Neutrophil (primary cell): Measurements from ENCODE around the gene HMGN3.

Experiments
- H3K27ac ChIP-seq: fragments of 200-600 bp; sonication (generic); 2 replicates; pipeline ENCODE4 v1.5.1; 2016; ENCODE audit warnings: mild to moderate bottlenecking, moderate library complexity
- H3K27me3 ChIP-seq: fragments of 200-600 bp; sonication (generic); 2 replicates; pipeline ENCODE4 v1.6.0; 2016; ENCODE audit warnings: mild to moderate bottlenecking
- H3K36me3 ChIP-seq: fragments of 200-600 bp; sonication (generic); 2 replicates; pipeline ENCODE4 v1.5.1; 2017
- H3K4me1 ChIP-seq, 2 experiments: fragments of 200-600 bp in 1 of 2; sonication (generic) in 1 of 2; 1 replicate in 1 of 2; 2 replicates in 1 of 2; pipeline versions ENCODE4 v1.5.1 to v1.6.1; 2013 to 2016; ENCODE audit warnings: low read depth in 1 of 2, low read length in 1 of 2, mild to moderate bottlenecking in 1 of 2, moderate library complexity in 1 of 2; ENCODE audit not compliant: control insufficient read depth in 1 of 2, insufficient read depth in 1 of 2
- H3K4me3 ChIP-seq, 2 experiments: fragments of 200-600 bp in 1 of 2; sonication (generic) in 1 of 2; 1 replicate in 1 of 2; 2 replicates in 1 of 2; pipeline ENCODE4 v1.5.1; 2013 to 2016; ENCODE audit warnings: low read depth in 1 of 2, low read length in 1 of 2, mild to moderate bottlenecking in 1 of 2, moderate library complexity in 1 of 2
- H3K9me3 ChIP-seq: fragments of 200-600 bp; sonication (generic); 2 replicates; pipeline ENCODE4 v1.5.1; 2016
- TF ChIP-seq, protein P1 (sequence below): fragments of 200-600 bp; sonication (generic); IDR thresholded peaks from 2 replicates; pipeline ENCODE4 v1.5.1; 2016; ENCODE audit warnings: antibody characterized with exemption

HMGN3 gene

DNA sequence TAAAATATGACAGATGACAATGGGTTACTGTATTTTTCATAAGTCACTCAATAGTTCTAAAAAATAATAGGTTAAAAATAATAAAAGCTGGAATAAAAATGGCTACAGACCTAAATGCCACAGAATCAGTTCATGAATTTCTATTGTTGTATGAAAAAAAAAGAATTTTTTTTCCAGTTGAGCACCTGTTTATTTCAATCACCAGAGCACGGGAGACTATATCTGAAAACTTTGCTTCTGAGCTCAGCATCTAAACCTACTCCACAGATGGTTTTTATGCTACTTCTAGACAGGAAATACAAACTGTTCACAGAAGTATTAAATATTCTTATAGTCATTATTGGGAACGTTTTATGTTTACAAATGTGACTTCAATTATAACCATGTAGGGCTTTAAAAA, 50.4 kb downstream of the HMGN3 start:
- no peaks in the 10 kb centered on the region for H3K9me3 ChIP-seq
- H3K27ac ChIP-seq: no peak overlapping the region
- TF ChIP-seq, protein P1, sequence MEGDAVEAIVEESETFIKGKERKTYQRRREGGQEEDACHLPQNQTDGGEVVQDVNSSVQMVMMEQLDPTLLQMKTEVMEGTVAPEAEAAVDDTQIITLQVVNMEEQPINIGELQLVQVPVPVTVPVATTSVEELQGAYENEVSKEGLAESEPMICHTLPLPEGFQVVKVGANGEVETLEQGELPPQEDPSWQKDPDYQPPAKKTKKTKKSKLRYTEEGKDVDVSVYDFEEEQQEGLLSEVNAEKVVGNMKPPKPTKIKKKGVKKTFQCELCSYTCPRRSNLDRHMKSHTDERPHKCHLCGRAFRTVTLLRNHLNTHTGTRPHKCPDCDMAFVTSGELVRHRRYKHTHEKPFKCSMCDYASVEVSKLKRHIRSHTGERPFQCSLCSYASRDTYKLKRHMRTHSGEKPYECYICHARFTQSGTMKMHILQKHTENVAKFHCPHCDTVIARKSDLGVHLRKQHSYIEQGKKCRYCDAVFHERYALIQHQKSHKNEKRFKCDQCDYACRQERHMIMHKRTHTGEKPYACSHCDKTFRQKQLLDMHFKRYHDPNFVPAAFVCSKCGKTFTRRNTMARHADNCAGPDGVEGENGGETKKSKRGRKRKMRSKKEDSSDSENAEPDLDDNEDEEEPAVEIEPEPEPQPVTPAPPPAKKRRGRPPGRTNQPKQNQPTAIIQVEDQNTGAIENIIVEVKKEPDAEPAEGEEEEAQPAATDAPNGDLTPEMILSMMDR: no peak
- H3K4me3 ChIP-seq: no peak overlapping the region
- H3K4me1 ChIP-seq: no peaks in the 10 kb centered on the region
- no peaks in the 10 kb centered on the region for H3K27me3 ChIP-seq
- no peaks in the 10 kb centered on the region for H3K36me3 ChIP-seq

DNA sequence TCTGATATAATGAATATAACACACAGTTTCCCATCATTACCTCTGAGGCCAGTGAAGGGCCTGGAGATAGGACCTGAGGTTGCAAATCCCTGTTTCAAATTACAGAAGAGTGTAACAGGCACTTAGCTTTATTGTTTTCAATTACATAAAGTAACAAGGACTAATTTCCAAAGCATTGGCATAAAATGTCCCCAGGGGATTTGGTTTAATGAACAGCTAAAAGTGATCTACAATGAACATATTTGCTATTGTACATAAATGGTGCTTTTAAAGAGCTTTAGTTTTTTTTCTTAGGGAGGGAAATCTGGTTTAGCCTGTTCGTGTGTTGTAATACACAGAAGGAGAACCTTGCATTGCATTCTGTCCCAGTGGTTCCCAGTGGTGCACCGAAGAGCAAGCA, 54.4 kb downstream of the HMGN3 start:
- Histone ChIP-seq H3K4me3 (no peak overlapping the region), H3K36me3 (no peaks in the 10 kb centered on the region), H3K27ac (no peak overlapping the region), H3K4me1 (no peaks in the 10 kb centered on the region), H3K27me3 (no peaks in the 10 kb centered on the region), H3K9me3 (no peaks in the 10 kb centered on the region)
- TF ChIP-seq, protein P1: no peak

DNA sequence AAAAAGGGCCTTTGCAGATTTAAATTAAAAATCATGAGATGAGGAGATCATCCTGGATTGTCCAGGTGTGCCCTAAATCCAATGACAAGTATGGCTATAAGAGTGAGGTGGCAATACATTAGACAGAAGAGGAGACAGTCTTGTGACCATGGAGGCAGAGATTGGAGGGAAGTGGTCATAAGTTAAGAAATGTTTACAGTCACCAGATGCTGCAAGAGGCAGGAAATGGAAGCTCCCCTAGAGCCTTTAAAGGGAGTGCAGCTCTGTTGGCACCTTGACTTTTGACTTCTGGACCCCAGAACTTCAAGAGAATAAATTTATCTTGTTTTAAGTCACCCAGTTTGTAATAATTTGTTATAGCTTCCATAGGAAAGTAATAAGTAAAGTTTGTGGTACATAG, 61.1 kb downstream of the HMGN3 start:
- H3K9me3 ChIP-seq: no peaks in the 10 kb centered on the region

DNA sequence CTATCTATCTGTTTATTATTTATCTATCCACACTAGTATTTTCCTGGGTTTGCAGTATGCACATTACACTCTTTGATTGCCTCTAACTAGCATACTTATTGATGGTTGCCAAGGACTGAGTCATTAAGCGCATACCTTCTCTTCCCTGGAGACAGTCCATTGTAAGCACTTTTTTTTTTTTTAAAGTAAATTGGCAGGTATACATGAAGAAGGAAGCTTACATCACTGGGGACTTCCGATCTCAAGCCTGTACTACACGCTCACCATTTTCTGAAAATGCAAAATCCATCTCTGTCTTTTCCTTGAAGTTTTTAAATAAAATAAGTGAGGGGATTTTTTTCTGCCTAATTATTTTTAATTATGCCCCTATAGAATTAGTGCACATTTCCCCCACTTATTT, 63.5 kb downstream of the HMGN3 start:
- TF ChIP-seq, protein P1: no peak
- Histone ChIP-seq H3K36me3 (no peaks in the 10 kb centered on the region), H3K9me3 (no peaks in the 10 kb centered on the region), H3K27me3 (no peaks in the 10 kb centered on the region), H3K27ac (no peak overlapping the region), H3K4me1 (no peaks in the 10 kb centered on the region), H3K4me3 (no peak overlapping the region)

More for the DNA sequence above, 61.1 kb downstream of the HMGN3 start:
- Histone ChIP-seq H3K4me3 (no peak overlapping the region), H3K36me3 (no peaks in the 10 kb centered on the region), H3K4me1 (no peaks in the 10 kb centered on the region), H3K27me3 (no peaks in the 10 kb centered on the region), H3K27ac (no peak overlapping the region)
- TF ChIP-seq, protein P1: no peak

DNA sequence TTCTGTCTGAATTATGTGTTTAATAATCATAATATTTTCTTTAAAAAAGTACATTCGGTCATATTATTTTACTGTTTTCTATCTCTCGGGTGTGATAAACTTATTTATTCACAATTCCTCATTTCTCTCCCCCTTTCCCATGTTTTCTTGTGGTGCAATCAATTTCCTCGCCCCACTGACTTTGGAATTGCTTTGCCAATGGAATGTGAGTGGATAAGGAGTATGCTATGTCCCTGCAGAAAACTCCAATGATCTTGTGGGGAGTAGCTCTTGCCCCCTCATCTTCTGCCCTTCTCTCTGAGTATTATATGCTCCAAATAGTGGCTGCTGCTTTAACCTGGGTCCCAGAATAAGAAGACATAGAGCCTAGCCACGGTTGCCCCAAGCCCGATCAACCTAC, 64.1 kb downstream of the HMGN3 start:
- no peaks in the 10 kb centered on the region for H3K9me3 ChIP-seq
- H3K36me3 ChIP-seq: no peaks in the 10 kb centered on the region
- TF ChIP-seq, protein P1: no peak
- H3K4me1 ChIP-seq: no peaks in the 10 kb centered on the region
- H3K4me3 ChIP-seq: no peak overlapping the region
- no peak overlapping the region for H3K27ac ChIP-seq
- H3K27me3 ChIP-seq: no peaks in the 10 kb centered on the region

DNA sequence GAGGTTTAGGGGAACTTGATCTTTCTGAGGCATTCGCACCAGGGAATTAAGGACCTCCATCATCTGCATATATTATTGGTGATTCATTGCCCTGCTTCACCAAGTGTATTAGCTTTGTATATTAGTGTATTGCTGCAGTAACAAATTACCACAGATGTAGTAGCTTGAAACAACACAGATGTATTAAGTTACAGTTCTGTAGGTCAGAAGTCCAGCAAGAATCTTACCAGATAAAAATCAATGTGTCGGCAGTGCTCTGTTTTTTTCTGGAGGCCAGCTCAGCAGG, 65.8 kb downstream of the HMGN3 start:
- H3K36me3 ChIP-seq: no peaks in the 10 kb centered on the region
- H3K4me3 ChIP-seq: no peak overlapping the region
- no peaks in the 10 kb centered on the region for H3K27me3 ChIP-seq
- H3K4me1 ChIP-seq: no peaks in the 10 kb centered on the region
- no peaks in the 10 kb centered on the region for H3K9me3 ChIP-seq
- H3K27ac ChIP-seq: no peak overlapping the region
- TF ChIP-seq, protein P1: no peak
